Measurements from ENCODE around the gene IL1RAPL1. TPM values are rescaled to one million over a fixed set of nuclear protein-coding genes. Genes with fewer than 3 reads are reported as not detected.

Gene IL1RAPL1
- total and polyA plus RNA-seq, 2 experiments from 2014 or later: 0.18 to 0.49 TPM

- TF ChIP-seq ZNF462 (CRISPR knock-in tag; IDR thresholded peaks at IDR 0.05) (no peak), NANOG (IDR thresholded peaks at IDR 0.05; ENCODE audit: borderline replicate concordance) (no peak), ZNF114 (CRISPR knock-in tag; IDR thresholded peaks at IDR 0.05) (no peak), ETS1 (IDR thresholded peaks at IDR 0.05) (no peak), CREB1 (CRISPR knock-in tag; IDR thresholded peaks at IDR 0.05; ENCODE audit: low read depth) (no peak), POLR2AphosphoS5 (IDR thresholded peaks at IDR 0.05; ENCODE audit: low read depth) (no peak), EZH2phosphoT487 (IDR thresholded peaks at IDR 0.05; ENCODE audit: unreplicated experiment) (no peak)
These were observed 520.0 kb downstream of the IL1RAPL1 start (continued) for GRCh38 chrX:29107231-29107630.

- no peak overlapping the region for H3K4me2 ChIP-seq
- Mint-ChIP-seq H3K27ac (no peak overlapping the region), H3K27me3 (ENCODE audit: insufficient read depth, low read depth, poor library complexity) (peaks cover 2% of the 10 kb centered on the region), H3K9me3 (no peaks in the 10 kb centered on the region; the same call in 2 of the 3 replicates), H3K4me1 (peaks cover 4% of the 10 kb centered on the region; the same call in 1 of the 3 replicates), H3K4me3 (no peak overlapping the region), H3K36me3 (ENCODE audit: low read depth) (no peaks in the 10 kb centered on the region)
- H3K27me3 ChIP-seq (ENCODE audit: insufficient read depth): no peaks in the 10 kb centered on the region
- no peak for TF ChIP-seq EZH2 (IDR thresholded peaks at IDR 0.05; ENCODE audit: low read depth, unreplicated experiment)
- H2AFZ ChIP-seq: no peak overlapping the region
- H3K27ac ChIP-seq (ENCODE audit: low read depth): no peak overlapping the region
- H3K36me3 ChIP-seq (ENCODE audit: insufficient read depth): no peaks in the 10 kb centered on the region
- no peaks in the 10 kb centered on the region for H3F3A ChIP-seq (replicated peaks; ENCODE audit: low read depth)
- H3K4me1 ChIP-seq (ENCODE audit: insufficient read depth): peaks cover 12% of the 10 kb centered on the region
- H3K9me2 ChIP-seq (ENCODE audit: insufficient read depth): no peaks in the 10 kb centered on the region
- DNase-seq (ENCODE audit: low spot score) (no peak), ATAC-seq (no peak)
- H4K20me1 ChIP-seq (replicated peaks; ENCODE audit: insufficient read depth): no peaks in the 10 kb centered on the region
- H3K79me2 ChIP-seq (replicated peaks; ENCODE audit: insufficient read depth): no peaks in the 10 kb centered on the region
- H3K4me3 ChIP-seq: no peak overlapping the region
These were observed 522.8 kb downstream of the IL1RAPL1 start for GRCh38 chrX:29110041-29110440.

All from GM23338 (cell line).